Activated CD8-positive, alpha-beta T cell treated with anti-CD3 and anti-CD28 coated beads for 36 hours (primary cell): ENCODE results near the gene RB1. TPM values are rescaled to one million over a fixed set of nuclear protein-coding genes. Genes with fewer than 3 reads are reported as not detected.
"Not testable (repeated sequence)": the region's sequence is repeated elsewhere in the genome, so short reads cannot be mapped to it uniquely, and the experiment has no call there.

Experiments
- ATAC-seq: fragments of 200-7000 bp; cut with Tn5 transposase; one replicate; pipeline ENCODE4 v1.10.0; 2021; ENCODE audit warnings: mild to moderate bottlenecking, moderate library complexity
- CTCF ChIA-PET: fragments of 350-600 bp; sonication (Branson Sonifier 250); formaldehyde crosslinking; loops from one replicate; lab custom pipeline; 2021; ENCODE audit warnings: antibody characterized with exemption; lab: Charles Lee
- POLR2A ChIA-PET: fragments of 350-600 bp; sonication (Branson Sonifier 250); formaldehyde crosslinking; loops from one replicate; lab custom pipeline; 2021; ENCODE audit warnings: antibody characterized with exemption; lab: Charles Lee
- DNase-seq: peaks from one replicate; pipeline ENCODE4 v3.0.0-alpha.2; 2020
- H3K27ac Mint-ChIP-seq: one replicate; pipeline ENCODE4 v1.8.0; 2021; ENCODE audit warnings: mild to moderate bottlenecking, mixed read lengths
- H3K27me3 Mint-ChIP-seq: one replicate; pipeline ENCODE4 v1.8.0; 2021; ENCODE audit warnings: mixed read lengths
- H3K36me3 Mint-ChIP-seq: one replicate; pipeline ENCODE4 v1.8.0; 2021; ENCODE audit warnings: low read depth, mixed read lengths
- H3K4me1 Mint-ChIP-seq: one replicate; pipeline ENCODE4 v1.8.0; 2021; ENCODE audit warnings: low read depth, mixed read lengths
- H3K4me3 Mint-ChIP-seq: one replicate; pipeline ENCODE4 v1.8.0; 2021; ENCODE audit warnings: mild to moderate bottlenecking, moderate library complexity, mixed read lengths
- H3K9me3 Mint-ChIP-seq: one replicate; pipeline ENCODE4 v1.8.0; 2021; ENCODE audit warnings: mixed read lengths
- CTCF ChIP-seq: fragments of 200-600 bp; IDR thresholded peaks from one replicate; pipeline ENCODE4 v1.8.0; 2022; ENCODE audit warnings: antibody characterized with exemption, mild to moderate bottlenecking
- intact Hi-C: fragments of 100-400 bp; cut with micrococcal nuclease; formaldehyde crosslinking; loops from one replicate; pipeline ENCODE4 v1.10.0; 2022
- total RNA-seq, 2 experiments: library from RNA; stranded (reverse); gene quantifications; one replicate each; pipeline ENCODE4 v1.2.3, GENCODE V29; 2021

Gene RB1
- total RNA-seq, 2 experiments from 2014 or later, result 26.4 to 29.2 TPM

- no peak overlapping the region for H3K27ac Mint-ChIP-seq
- CTCF ChIA-PET, result no interaction called here
- intact Hi-C loops, result no loop called here
- TF ChIP-seq CTCF, result no peak
- H3K4me1 Mint-ChIP-seq, result no peaks in the 10 kb centered on the region
- peaks cover 22% of the 10 kb centered on the region for H3K9me3 Mint-ChIP-seq
- ATAC-seq (no peak), DNase-seq (no peak)
- H3K36me3 Mint-ChIP-seq, result peaks cover 60% of the 10 kb centered on the region
- POLR2A ChIA-PET, result no interaction called here
- no peak overlapping the region for H3K4me3 Mint-ChIP-seq
- no peaks in the 10 kb centered on the region for H3K27me3 Mint-ChIP-seq
These were observed 46.0 kb downstream of the RB1 start for GRCh38 chr13:48349525-48349924.

- DNase-seq (no peak), ATAC-seq (no peak)
- Mint-ChIP-seq H3K4me1 (no peaks in the 10 kb centered on the region), H3K36me3 (peaks cover 54% of the 10 kb centered on the region), H3K27ac (no peak overlapping the region), H3K27me3 (no peaks in the 10 kb centered on the region), H3K4me3 (no peak overlapping the region), H3K9me3 (peaks cover 29% of the 10 kb centered on the region)
- ChIA-PET POLR2A (no interaction called here), CTCF (no interaction called here)
- intact Hi-C loops, result no loop called here
- TF ChIP-seq CTCF, result no peak
These were observed 50.0 kb downstream of the RB1 start for GRCh38 chr13:48353590-48353989.

- ATAC-seq, H3K27ac Mint-ChIP-seq, POLR2A ChIA-PET, H3K4me1 Mint-ChIP-seq, H3K27me3 Mint-ChIP-seq, CTCF ChIA-PET, intact Hi-C loops, DNase-seq, H3K4me3 Mint-ChIP-seq: not testable (repeated sequence)
- peaks cover 44% of the 10 kb centered on the region for H3K36me3 Mint-ChIP-seq
- peaks cover 28% of the 10 kb centered on the region for H3K9me3 Mint-ChIP-seq
These were observed 52.0 kb downstream of the RB1 start for GRCh38 chr13:48355524-48355923.

- ATAC-seq (no peak), DNase-seq (no peak)
- H3K9me3 Mint-ChIP-seq, result peaks cover 28% of the 10 kb centered on the region
- intact Hi-C loops, result no loop called here
- no peak for TF ChIP-seq CTCF
- H3K4me3 Mint-ChIP-seq, result no peak overlapping the region
- peaks cover 34% of the 10 kb centered on the region for H3K36me3 Mint-ChIP-seq
- CTCF ChIA-PET, result no interaction called here
- H3K4me1 Mint-ChIP-seq, result no peaks in the 10 kb centered on the region
- no peaks in the 10 kb centered on the region for H3K27me3 Mint-ChIP-seq
- POLR2A ChIA-PET, result interaction anchor here (0.6 kb wide), 1 partner anchor 29 kb away, joined by 3 read pairs; no protein-coding TSS in a partner anchor
- no peak overlapping the region for H3K27ac Mint-ChIP-seq
These were observed 53.2 kb downstream of the RB1 start for GRCh38 chr13:48356750-48357149.

GRCh38 chr13:48369988-48370387 lies 66.4 kb downstream of the RB1 start:
- H3K36me3 Mint-ChIP-seq, result peaks cover 22% of the 10 kb centered on the region
- CTCF ChIA-PET, result no interaction called here
- no peak for TF ChIP-seq CTCF
- DNase-seq, result no peak
- H3K4me3 Mint-ChIP-seq, result no peak overlapping the region
- no peaks in the 10 kb centered on the region for H3K27me3 Mint-ChIP-seq
- H3K9me3 Mint-ChIP-seq, result peaks cover 3% of the 10 kb centered on the region
- intact Hi-C loops, result no loop called here
- POLR2A ChIA-PET, result no interaction called here
- ATAC-seq, result no peak
- no peak overlapping the region for H3K27ac Mint-ChIP-seq
- no peaks in the 10 kb centered on the region for H3K4me1 Mint-ChIP-seq

- Mint-ChIP-seq H3K4me1 (no peaks in the 10 kb centered on the region), H3K9me3 (peaks cover 4% of the 10 kb centered on the region), H3K27me3 (no peaks in the 10 kb centered on the region), H3K27ac (no peak overlapping the region), H3K36me3 (peaks cover 25% of the 10 kb centered on the region), H3K4me3 (no peak overlapping the region)
- ATAC-seq (no peak), DNase-seq (no peak)
- POLR2A ChIA-PET, result no interaction called here
- intact Hi-C loops, result no loop called here
- CTCF ChIA-PET, result no interaction called here
- no peak for TF ChIP-seq CTCF
These were observed 67.3 kb downstream of the RB1 start for GRCh38 chr13:48370815-48371214.
